BLaER1 (cell line): ENCODE measurements around the gene NDUFS2.

ENCODE experiments used
- H3K27ac ChIP-seq: shearing (Covaris generic); formaldehyde crosslinking; 2 replicates; pipeline ENCODE4 v1.8.1; 2022
- H3K27me3 ChIP-seq: shearing (Covaris generic); formaldehyde crosslinking; 2 replicates; pipeline ENCODE4 v1.8.1; 2022
- H3K36me3 ChIP-seq: shearing (Covaris generic); formaldehyde crosslinking; 2 replicates; pipeline ENCODE4 v1.8.1; 2022
- H3K4me1 ChIP-seq: shearing (Covaris generic); formaldehyde crosslinking; 2 replicates; pipeline ENCODE4 v1.8.1; 2022
- H3K4me2 ChIP-seq: shearing (Covaris generic); formaldehyde crosslinking; 2 replicates; pipeline ENCODE4 v1.8.1; 2022
- H3K4me3 ChIP-seq: shearing (Covaris generic); formaldehyde crosslinking; 2 replicates; pipeline ENCODE4 v1.8.1; 2022
- H3K9ac ChIP-seq: shearing (Covaris generic); formaldehyde crosslinking; 2 replicates; pipeline ENCODE4 v1.8.1; 2022
- H3K9me3 ChIP-seq: shearing (Covaris generic); formaldehyde crosslinking; 2 replicates; pipeline ENCODE4 v1.8.1; 2022
- H4K20me1 ChIP-seq: shearing (Covaris generic); formaldehyde crosslinking; 2 replicates; pipeline ENCODE4 v1.8.1; 2022
- Cebpa-rat ChIP-seq: shearing (Covaris generic); IDR thresholded peaks from 2 replicates; pipeline ENCODE4 v1.8.1; 2022

Gene NDUFS2

DNA sequence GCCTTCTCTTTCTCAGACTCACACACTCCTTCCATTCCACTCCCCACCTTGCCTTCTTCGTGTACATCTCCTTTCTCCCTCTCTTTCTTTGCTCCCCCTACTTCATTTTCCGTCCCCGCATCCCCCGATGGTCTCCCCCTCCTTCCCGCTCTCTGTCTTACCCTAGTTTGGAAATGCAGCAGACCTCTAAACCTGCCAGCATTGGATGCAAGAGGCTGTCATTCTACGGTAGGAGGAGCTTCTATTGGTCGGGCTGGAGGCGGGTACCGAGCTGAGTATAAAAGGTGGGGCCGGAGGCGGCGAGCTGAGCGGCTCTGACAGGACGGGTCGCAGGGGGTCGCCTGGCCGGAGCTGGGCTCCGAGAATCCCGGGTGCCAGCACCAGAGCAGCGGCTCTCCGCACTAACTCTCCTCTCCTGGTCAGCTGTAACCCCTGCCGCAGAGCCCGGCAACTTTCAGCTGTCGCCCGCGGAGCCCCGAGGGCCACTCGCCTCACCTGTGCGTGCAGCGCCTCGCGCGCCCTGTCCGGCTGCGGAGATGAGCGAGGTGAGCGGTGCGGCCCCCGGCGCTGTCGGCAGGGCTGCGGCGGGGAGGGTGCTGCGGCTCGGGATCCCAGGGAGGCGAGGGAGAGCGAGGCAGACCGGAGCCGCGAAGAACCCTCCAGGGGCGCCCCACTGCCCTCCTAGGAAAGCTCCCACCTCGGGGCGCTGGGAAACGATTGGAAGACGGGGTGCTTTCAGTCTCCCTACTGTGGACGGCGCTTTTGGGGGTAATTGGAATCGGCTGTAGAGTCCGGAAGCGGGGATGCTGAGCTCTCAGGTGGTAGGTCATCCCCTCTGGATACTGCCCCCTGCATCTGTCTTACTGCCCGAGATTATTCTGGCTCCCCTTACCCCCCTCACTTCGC is 56.5 kb downstream of the NDUFS2 start, which contains the start of gene PCP4L1:
Gene PCP4L1, plus strand, starts transcription at position 307 of the 906 bp plus-strand sequence. Its CDS starts 230 bp downstream, at position 537.
- peaks cover 38% of the 10 kb centered on the region for H3K9me3 ChIP-seq
- no peak within 1 kb of the TSS for H3K4me3 ChIP-seq
- no peaks in the 10 kb centered on the region for H3K27me3 ChIP-seq
- H3K4me1 ChIP-seq = peaks cover 45% of the 10 kb centered on the region
- no peaks in the 10 kb centered on the region for H4K20me1 ChIP-seq
- no peaks in the 10 kb centered on the region for H3K36me3 ChIP-seq
- peak within 1 kb of the TSS; percentile 92 for H3K4me2 ChIP-seq
- H3K9ac ChIP-seq = no peak within 1 kb of the TSS
- TF ChIP-seq Cebpa-rat = no peak
- no peak within 1 kb of the TSS for H3K27ac ChIP-seq

DNA sequence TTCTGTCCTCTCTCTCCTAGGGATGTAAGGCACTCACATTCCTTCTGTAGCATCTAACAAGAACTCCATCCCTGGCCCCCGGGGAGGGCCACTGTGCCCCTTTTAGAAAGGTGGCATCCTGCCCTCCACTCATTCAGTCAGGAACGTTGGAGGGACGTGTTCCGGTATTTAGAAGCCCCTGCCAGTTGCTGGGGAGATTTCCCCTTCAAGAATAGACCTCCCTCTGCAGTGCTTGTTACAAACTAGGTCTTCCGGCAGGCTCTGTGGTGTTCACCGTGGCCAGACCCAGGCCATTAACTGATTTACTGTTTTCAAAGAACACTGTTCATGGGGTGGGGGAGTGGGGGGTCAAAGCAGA is 57.2 kb downstream of the NDUFS2 start:
- H3K27ac ChIP-seq = no peak overlapping the region
- H3K27me3 ChIP-seq = no peaks in the 10 kb centered on the region
- no peaks in the 10 kb centered on the region for H3K36me3 ChIP-seq
- H3K4me2 ChIP-seq = peak overlapping the region; percentile 92
- peaks cover 45% of the 10 kb centered on the region for H3K4me1 ChIP-seq
- H4K20me1 ChIP-seq = no peaks in the 10 kb centered on the region
- H3K9ac ChIP-seq = no peak overlapping the region
- no peak for TF ChIP-seq Cebpa-rat
- no peak overlapping the region for H3K4me3 ChIP-seq
- H3K9me3 ChIP-seq = peaks cover 38% of the 10 kb centered on the region

DNA sequence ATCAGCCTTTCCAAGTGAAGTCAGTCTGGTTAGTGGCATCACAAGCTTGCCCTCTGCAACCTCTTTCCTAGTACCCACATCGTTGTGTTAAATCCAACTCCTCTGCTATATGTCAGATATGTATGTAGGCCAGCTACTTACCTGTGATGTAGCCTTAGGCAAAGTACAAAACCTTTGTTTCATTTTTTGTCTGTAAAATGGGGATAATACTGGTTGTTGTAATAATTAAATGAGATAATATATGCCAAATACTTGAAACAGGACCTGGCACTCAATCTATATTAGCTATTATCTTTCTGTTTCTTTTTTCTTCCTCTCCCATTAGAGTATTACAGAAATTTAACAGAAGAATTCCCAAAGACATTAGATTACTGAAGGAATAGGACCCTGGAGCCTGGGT is 57.6 kb downstream of the NDUFS2 start:
- Histone ChIP-seq H4K20me1 (no peaks in the 10 kb centered on the region), H3K9me3 (peaks cover 38% of the 10 kb centered on the region), H3K27me3 (no peaks in the 10 kb centered on the region), H3K36me3 (no peaks in the 10 kb centered on the region), H3K4me2 (peak overlapping the region; percentile 92), H3K4me1 (peaks cover 44% of the 10 kb centered on the region), H3K4me3 (no peak overlapping the region), H3K9ac (no peak overlapping the region), H3K27ac (no peak overlapping the region)
- no peak for TF ChIP-seq Cebpa-rat

DNA sequence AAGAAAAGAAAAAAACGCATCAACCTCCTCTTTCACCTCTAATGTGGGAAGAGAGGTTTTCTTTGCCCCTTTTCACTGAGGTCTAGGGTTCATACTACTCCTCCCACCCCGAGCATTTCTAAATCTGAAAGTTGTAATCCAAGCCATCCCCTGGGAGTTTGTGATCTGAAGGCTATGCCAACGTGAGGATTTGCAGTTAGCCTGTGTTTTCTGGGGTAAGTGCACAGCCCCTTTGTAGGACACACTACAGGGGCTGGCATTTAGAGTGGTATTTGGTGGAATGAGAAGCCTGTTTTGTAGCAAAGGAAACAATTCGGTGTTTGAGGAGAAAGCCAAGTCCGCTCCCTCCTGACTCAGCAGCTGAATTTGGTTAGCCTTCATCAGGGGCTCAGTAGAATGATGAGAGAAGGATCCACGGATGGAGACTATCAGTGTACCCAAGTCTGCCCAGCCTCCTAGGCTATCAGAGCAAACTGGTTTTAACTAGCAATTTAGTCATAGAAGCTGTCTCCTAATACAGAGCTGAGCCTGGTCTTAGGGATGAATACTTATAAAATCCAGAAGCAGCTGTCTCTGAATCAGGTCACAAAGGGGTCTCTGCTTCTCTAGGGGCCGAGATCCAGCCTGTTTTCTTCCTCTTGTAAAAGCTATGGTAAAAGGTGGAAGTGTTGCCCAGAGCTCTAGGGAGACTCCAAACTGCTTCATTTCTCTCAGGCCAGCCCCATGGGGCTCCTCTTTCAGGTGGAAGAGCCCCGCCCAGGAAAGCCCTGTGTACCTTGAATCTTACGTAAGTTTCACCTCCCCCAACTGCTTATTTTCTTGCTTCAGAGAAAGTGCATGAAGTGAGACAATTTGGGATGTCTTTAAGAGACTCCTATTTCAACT is 58.5 kb downstream of the NDUFS2 start:
- H3K4me2 ChIP-seq = peak overlapping the region; percentile 92
- H3K4me3 ChIP-seq = peak overlapping the region; percentile 43; the same call in 1 of the 2 replicates
- H3K4me1 ChIP-seq = peaks cover 37% of the 10 kb centered on the region
- H4K20me1 ChIP-seq = no peaks in the 10 kb centered on the region
- H3K27ac ChIP-seq = peak overlapping the region; percentile 3; the same call in 1 of the 2 replicates
- H3K9ac ChIP-seq = peak overlapping the region; percentile 51
- H3K36me3 ChIP-seq = no peaks in the 10 kb centered on the region
- H3K9me3 ChIP-seq = peaks cover 35% of the 10 kb centered on the region
- TF ChIP-seq Cebpa-rat = no peak
- H3K27me3 ChIP-seq = no peaks in the 10 kb centered on the region; the same call in 1 of the 2 replicates

DNA sequence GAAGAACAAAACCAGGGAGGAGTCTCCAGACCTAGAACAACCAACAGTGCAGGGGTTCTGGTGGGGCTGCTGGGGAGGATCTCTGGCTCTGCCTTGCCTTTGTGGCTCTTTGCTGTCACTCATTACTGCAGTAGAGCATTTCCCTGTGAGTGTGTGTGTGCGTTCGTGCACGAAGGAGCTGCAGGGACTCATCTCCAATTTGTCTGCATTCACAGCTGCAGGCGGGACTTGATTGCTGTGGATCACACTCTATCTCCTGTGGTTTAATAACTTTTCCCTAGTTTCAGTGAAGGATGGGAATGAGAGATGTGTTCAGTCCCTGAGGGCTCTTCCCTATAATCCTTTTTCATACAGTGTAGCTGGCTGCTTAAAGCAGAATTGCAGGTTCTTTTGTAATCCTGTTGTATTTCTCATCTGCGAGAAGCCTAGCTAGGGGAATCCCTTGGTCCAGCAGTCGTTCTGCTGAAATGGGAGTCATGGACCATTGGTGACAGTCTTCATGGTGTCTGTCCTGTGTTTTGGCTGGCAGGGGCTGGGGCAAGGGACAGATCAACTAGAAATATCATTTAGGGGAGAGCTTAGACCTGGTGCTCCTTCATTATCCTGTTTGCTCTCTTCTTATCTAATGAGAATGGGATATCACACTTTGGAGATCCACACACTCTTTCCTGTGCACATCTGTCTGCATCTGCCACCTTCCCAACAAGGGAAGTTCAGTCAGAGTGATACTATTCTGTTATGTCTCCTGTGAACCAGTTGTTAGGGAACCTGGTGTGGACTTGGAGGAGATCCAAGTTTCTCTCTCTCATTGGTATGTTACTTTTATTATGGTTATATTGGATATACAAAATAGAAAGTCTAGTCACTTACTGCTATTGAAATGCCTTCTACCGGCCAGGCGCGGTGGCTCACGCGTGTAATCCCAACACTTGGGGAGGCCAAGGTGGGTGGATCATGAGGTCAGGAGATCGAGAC is 59.4 kb downstream of the NDUFS2 start:
- Histone ChIP-seq H3K36me3 (no peaks in the 10 kb centered on the region), H3K4me3 (peak overlapping the region; percentile 43; the same call in 1 of the 2 replicates), H4K20me1 (no peaks in the 10 kb centered on the region), H3K4me1 (peaks cover 41% of the 10 kb centered on the region), H3K9ac (peak overlapping the region; percentile 51), H3K9me3 (peaks cover 25% of the 10 kb centered on the region), H3K27me3 (no peaks in the 10 kb centered on the region; the same call in 1 of the 2 replicates), H3K27ac (no peak overlapping the region), H3K4me2 (peak overlapping the region; percentile 92)
- no peak for TF ChIP-seq Cebpa-rat
